MCF 10A (cell line): ENCODE results near the gene TSR3. TPM values are rescaled to one million over a fixed set of nuclear protein-coding genes. Genes with fewer than 3 reads are reported as not detected.

Experiments
- BruUV-seq: library from RNA; stranded (reverse); fragments of 400-500 nt; replicated peaks from 2 replicates; lab custom pipeline; 2021; lab: Mats Ljungman, UMichigan
- CTCF ChIA-PET: fragments of 300-600 bp; sonication (Branson Sonifier 250); formaldehyde crosslinking; extraction: SDS; loops from one replicate; lab custom pipeline; 2021; ENCODE audit warnings: antibody characterized with exemption, inconsistent platforms; lab: Yijun Ruan, JAX
- POLR2A ChIA-PET: fragments of 300-600, 350-650 bp; sonication (Branson Sonifier 250); formaldehyde crosslinking; extraction: SDS; loops from one replicate; lab custom pipeline; 2020; ENCODE audit warnings: antibody characterized with exemption, inconsistent platforms; lab: Yijun Ruan, JAX
- DNase-seq: peaks from one replicate; pipeline ENCODE4 v3.0.0-alpha.2; 2018; ENCODE audit not compliant: unreplicated experiment
- H3K27ac Mint-ChIP-seq: one replicate; pipeline ENCODE4 v1.8.0; 2022; ENCODE audit warnings: mild to moderate bottlenecking, low read depth, mixed read lengths; ENCODE audit not compliant: unreplicated experiment
- H3K27me3 Mint-ChIP-seq: one replicate; pipeline ENCODE4 v1.8.0; 2022; ENCODE audit warnings: mixed read lengths; ENCODE audit not compliant: insufficient read depth, unreplicated experiment
- H3K36me3 Mint-ChIP-seq: one replicate; pipeline ENCODE4 v1.8.0; 2022; ENCODE audit warnings: mild to moderate bottlenecking, moderate library complexity, mixed read lengths; ENCODE audit not compliant: insufficient read depth, unreplicated experiment
- H3K4me1 Mint-ChIP-seq: one replicate; pipeline ENCODE4 v1.8.0; 2022; ENCODE audit warnings: mixed read lengths; ENCODE audit not compliant: insufficient read depth, unreplicated experiment
- H3K4me3 Mint-ChIP-seq: one replicate; pipeline ENCODE4 v1.8.0; 2022; ENCODE audit warnings: mild to moderate bottlenecking, moderate library complexity, mixed read lengths; ENCODE audit not compliant: unreplicated experiment
- H3K9me3 Mint-ChIP-seq: one replicate; pipeline ENCODE4 v1.8.0; 2022; ENCODE audit warnings: mixed read lengths; ENCODE audit not compliant: unreplicated experiment
- CTCF ChIP-seq: fragments of 200-600 bp; IDR thresholded peaks from one replicate; pipeline ENCODE4 v1.8.0; 2022; ENCODE audit warnings: antibody characterized with exemption, mild to moderate bottlenecking; ENCODE audit not compliant: unreplicated experiment
- intact Hi-C: fragments of 100-400 bp; cut with micrococcal nuclease; formaldehyde crosslinking; loops from 2 replicates; pipeline ENCODE4 v1.14.1; 2022
- total RNA-seq: library from RNA; stranded (reverse); gene quantifications from 2 replicates; pipeline ENCODE4 v1.2.3, GENCODE V29; 2022

TSR3 gene
- total RNA-seq, 1 experiment from 2014 or later = 49.6 TPM

GRCh38 chr16:1375298-1375640, 23.6 kb upstream of the TSR3 start:
- DNase-seq = no peak
- Mint-ChIP-seq H3K27ac (no peak overlapping the region), H3K9me3 (no peaks in the 10 kb centered on the region), H3K27me3 (no peaks in the 10 kb centered on the region), H3K4me3 (no peak overlapping the region), H3K4me1 (peaks cover 5% of the 10 kb centered on the region), H3K36me3 (peaks cover 23% of the 10 kb centered on the region)
- CTCF ChIA-PET = no interaction called here
- POLR2A ChIA-PET = no interaction called here
- intact Hi-C loops = no loop called here
- BruUV-seq = no TSS peak
- no peak for TF ChIP-seq CTCF

GRCh38 chr16:1374418-1375297, 23.0 kb upstream of the TSR3 start:
- TF ChIP-seq CTCF = no peak
- no peaks in the 10 kb centered on the region for H3K27me3 Mint-ChIP-seq
- ChIA-PET POLR2A (no interaction called here), CTCF (no interaction called here)
- no peak for DNase-seq
- H3K4me1 Mint-ChIP-seq = peaks cover 5% of the 10 kb centered on the region
- H3K9me3 Mint-ChIP-seq = no peaks in the 10 kb centered on the region
- no peak overlapping the region for H3K27ac Mint-ChIP-seq
- H3K4me3 Mint-ChIP-seq = no peak overlapping the region
- intact Hi-C loops = no loop called here
- BruUV-seq = no TSS peak
- H3K36me3 Mint-ChIP-seq = peaks cover 23% of the 10 kb centered on the region

GRCh38 chr16:1372292-1372950, 20.7 kb upstream of the TSR3 start:
- no peak for TF ChIP-seq CTCF
- no peak overlapping the region for H3K4me3 Mint-ChIP-seq
- intact Hi-C loops = no loop called here
- ChIA-PET CTCF (no interaction called here), POLR2A (no interaction called here)
- no peaks in the 10 kb centered on the region for H3K9me3 Mint-ChIP-seq
- no peaks in the 10 kb centered on the region for H3K4me1 Mint-ChIP-seq
- no peak for DNase-seq
- no peak overlapping the region for H3K27ac Mint-ChIP-seq
- no TSS peak for BruUV-seq
- no peaks in the 10 kb centered on the region for H3K27me3 Mint-ChIP-seq
- H3K36me3 Mint-ChIP-seq = peaks cover 28% of the 10 kb centered on the region
